Nephron progenitor cell (in vitro differentiated cells): Measurements from ENCODE around the gene PDE4D.

Experiments
- DNase-seq: peaks from one replicate; pipeline ENCODE4 v3.0.0; 2021
- H3K27ac Mint-ChIP-seq: 2 replicates; pipeline ENCODE4 v1.8.0; 2021; ENCODE audit warnings: mild to moderate bottlenecking, moderate library complexity, mixed read lengths
- H3K27me3 Mint-ChIP-seq: 2 replicates; pipeline ENCODE4 v1.8.0; 2021; ENCODE audit warnings: mild to moderate bottlenecking, low read depth, mixed read lengths; ENCODE audit not compliant: poor library complexity
- H3K36me3 Mint-ChIP-seq: 2 replicates; pipeline ENCODE4 v1.8.0; 2021; ENCODE audit warnings: low read depth, mixed read lengths
- H3K4me1 Mint-ChIP-seq: 2 replicates; pipeline ENCODE4 v1.8.0; 2021; ENCODE audit warnings: mixed read lengths
- H3K4me3 Mint-ChIP-seq: 2 replicates; pipeline ENCODE4 v1.8.0; 2021; ENCODE audit warnings: mild to moderate bottlenecking, moderate library complexity, mixed read lengths
- H3K9me3 Mint-ChIP-seq: 2 replicates; pipeline ENCODE4 v1.8.0; 2021; ENCODE audit warnings: mild to moderate bottlenecking, moderate library complexity, mixed read lengths
- TF ChIP-seq, protein P1 (sequence below): fragments of 200-600 bp; sonication (generic); IDR thresholded peaks from 2 replicates; pipeline ENCODE4 v1.5.0; 2021; ENCODE audit warnings: antibody characterized with exemption

PDE4D gene

DNA sequence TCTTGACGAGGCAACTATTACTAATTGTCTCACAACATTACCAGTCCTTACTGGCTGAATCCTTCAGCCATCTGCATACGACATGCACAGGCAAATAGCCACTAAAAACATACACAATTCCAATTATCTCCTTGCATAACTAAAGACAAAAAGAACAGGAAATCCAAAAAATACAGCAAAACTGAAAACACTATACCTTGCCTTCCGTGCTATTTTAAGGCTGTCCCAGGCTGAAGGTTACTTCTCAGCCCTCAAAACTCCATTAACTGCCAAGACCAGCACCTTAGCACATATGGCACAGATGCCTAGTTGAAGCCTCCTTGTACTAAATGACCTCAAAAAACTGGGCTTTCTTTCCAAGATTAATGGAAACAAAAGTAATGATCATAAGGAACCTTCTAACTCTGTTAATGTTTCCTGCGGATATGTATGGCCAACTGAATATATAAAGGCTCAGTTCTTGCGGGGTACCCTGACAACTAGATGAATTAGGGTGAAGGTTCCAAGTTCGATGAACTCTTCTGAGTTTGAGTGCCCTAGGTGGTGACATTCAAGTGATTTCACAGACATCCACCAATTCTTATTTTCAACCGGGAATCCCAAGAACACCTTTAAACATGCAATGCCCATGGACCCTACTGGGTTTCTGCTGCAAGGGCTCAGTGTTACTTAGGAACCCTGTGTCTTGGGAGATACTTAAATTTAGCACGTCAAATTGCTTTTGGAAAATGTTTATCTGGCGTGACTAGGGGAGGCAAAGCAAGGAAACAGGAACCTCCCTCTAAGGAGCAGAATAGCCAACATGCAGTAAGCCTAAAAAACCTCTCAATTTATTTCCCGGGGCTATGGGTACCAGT is 855.4 kb downstream of the PDE4D start:
- peak overlapping the region; percentile 89 for H3K4me3 Mint-ChIP-seq
- H3K9me3 Mint-ChIP-seq, result no peaks in the 10 kb centered on the region
- DNase-seq, result no peak
- H3K27me3 Mint-ChIP-seq, result no peaks in the 10 kb centered on the region
- peak overlapping the region; percentile 89 for H3K27ac Mint-ChIP-seq
- TF ChIP-seq, protein P1, sequence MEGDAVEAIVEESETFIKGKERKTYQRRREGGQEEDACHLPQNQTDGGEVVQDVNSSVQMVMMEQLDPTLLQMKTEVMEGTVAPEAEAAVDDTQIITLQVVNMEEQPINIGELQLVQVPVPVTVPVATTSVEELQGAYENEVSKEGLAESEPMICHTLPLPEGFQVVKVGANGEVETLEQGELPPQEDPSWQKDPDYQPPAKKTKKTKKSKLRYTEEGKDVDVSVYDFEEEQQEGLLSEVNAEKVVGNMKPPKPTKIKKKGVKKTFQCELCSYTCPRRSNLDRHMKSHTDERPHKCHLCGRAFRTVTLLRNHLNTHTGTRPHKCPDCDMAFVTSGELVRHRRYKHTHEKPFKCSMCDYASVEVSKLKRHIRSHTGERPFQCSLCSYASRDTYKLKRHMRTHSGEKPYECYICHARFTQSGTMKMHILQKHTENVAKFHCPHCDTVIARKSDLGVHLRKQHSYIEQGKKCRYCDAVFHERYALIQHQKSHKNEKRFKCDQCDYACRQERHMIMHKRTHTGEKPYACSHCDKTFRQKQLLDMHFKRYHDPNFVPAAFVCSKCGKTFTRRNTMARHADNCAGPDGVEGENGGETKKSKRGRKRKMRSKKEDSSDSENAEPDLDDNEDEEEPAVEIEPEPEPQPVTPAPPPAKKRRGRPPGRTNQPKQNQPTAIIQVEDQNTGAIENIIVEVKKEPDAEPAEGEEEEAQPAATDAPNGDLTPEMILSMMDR, result no peak
- H3K4me1 Mint-ChIP-seq, result peaks cover 79% of the 10 kb centered on the region
- peaks cover 4% of the 10 kb centered on the region for H3K36me3 Mint-ChIP-seq

DNA sequence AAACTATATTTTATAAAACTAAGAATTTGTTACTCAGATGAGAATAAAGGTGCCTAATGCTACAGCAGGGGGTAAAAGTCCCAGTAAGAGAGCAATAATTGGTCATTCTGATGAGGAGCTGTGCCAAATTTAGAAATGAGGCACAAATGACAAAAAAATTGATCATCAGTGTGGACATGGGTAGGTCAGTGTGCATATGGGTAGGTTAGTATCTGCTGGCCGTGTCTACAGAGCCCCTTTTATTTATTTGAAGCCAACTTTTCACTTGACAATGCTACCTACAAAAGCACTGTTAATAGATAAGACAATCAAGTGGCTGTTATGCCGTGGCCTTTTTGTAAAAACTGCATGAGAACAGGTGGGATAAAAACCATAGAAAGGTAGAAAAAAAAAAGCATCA is 856.1 kb downstream of the PDE4D start:
- DNase-seq, result no peak
- Mint-ChIP-seq H3K27ac (no peak overlapping the region), H3K9me3 (peaks cover 4% of the 10 kb centered on the region), H3K36me3 (peaks cover 11% of the 10 kb centered on the region), H3K27me3 (no peaks in the 10 kb centered on the region), H3K4me3 (peak overlapping the region; percentile 89), H3K4me1 (peaks cover 84% of the 10 kb centered on the region)
- TF ChIP-seq, protein P1, result no peak

DNA sequence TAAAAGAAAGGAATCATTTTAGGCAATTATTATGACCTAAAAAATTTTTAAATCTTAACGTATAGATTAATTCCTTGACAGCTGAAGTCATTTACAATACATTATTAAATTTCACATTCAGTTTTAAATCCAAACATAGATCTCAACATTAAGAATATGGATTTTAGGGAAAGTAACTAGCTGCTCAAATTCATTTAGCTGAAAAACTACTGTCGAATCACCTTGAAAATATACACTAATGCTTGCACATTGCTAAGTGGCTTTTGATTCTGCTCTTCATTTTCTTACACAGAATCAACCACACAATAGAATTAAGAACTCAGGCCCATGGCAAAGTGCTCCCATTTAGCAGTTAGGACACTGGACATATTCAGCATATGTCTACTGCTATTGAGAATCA is 856.5 kb downstream of the PDE4D start:
- DNase-seq, result no peak
- peak overlapping the region; percentile 89 for H3K4me3 Mint-ChIP-seq
- H3K9me3 Mint-ChIP-seq, result peaks cover 4% of the 10 kb centered on the region
- H3K27me3 Mint-ChIP-seq, result no peaks in the 10 kb centered on the region
- H3K27ac Mint-ChIP-seq, result no peak overlapping the region
- H3K36me3 Mint-ChIP-seq, result peaks cover 14% of the 10 kb centered on the region
- TF ChIP-seq, protein P1, result no peak
- H3K4me1 Mint-ChIP-seq, result peaks cover 79% of the 10 kb centered on the region

DNA sequence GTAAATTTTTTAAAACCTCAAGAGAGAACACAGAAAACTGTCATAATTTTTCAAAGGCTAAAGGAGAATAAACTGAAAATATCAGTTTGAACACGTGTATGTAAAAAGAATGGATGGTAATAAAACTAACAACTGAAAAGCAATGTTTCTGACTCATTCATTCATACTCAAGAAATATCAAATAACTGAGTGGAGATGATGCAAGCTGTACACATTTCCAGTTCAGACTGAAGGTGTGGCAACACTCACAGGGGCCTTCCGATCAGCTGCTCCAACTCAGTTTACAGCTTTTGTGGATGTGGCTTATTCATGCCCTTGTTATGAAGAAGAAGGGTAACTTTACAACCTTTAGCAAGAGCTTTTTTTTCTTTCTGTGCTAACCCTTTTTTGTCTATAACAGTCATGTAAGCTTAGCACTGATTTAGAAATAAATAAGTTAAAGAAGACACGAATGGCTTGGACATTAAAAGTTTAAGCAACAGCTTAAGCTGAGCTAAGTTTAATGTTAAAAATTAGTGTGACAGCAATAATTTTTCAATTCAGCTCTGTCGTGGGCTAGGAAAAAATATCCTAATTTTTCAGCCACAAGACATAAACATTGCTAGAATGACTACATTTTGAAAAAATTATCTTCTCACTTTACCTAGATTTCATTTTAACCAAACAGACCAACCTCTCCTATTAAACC is 857.1 kb downstream of the PDE4D start:
- Mint-ChIP-seq H3K27me3 (no peaks in the 10 kb centered on the region), H3K36me3 (peaks cover 20% of the 10 kb centered on the region), H3K27ac (peak overlapping the region; percentile 68), H3K4me1 (peaks cover 79% of the 10 kb centered on the region), H3K4me3 (peak overlapping the region; percentile 89), H3K9me3 (peaks cover 8% of the 10 kb centered on the region)
- TF ChIP-seq, protein P1, result no peak
- DNase-seq, result no peak

DNA sequence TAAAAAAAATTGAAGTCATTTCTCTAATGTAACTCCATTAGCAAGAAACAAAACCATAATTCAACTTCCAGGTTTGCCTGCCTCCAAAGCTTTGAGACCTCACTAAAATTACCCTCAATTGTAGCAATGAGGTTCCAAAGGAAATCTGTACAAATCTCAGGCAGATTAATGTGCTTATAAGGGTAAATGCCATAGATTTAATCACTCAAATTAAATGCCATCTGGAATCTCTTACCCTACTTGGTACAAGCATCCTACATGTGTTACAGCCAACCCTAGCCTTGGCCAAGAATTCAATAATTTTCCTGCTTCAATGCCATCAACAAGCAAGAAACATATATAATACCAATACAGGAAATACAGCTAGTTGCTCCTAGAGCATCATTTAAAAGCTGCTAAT is 857.8 kb downstream of the PDE4D start:
- Mint-ChIP-seq H3K27ac (peak overlapping the region; percentile 9), H3K4me3 (peak overlapping the region; percentile 89), H3K9me3 (peaks cover 13% of the 10 kb centered on the region), H3K36me3 (peaks cover 27% of the 10 kb centered on the region), H3K4me1 (peaks cover 71% of the 10 kb centered on the region), H3K27me3 (no peaks in the 10 kb centered on the region)
- TF ChIP-seq, protein P1, result no peak
- no peak for DNase-seq
